Measurements from ENCODE around the gene SLC36A3.

Gene SLC36A3

DNA sequence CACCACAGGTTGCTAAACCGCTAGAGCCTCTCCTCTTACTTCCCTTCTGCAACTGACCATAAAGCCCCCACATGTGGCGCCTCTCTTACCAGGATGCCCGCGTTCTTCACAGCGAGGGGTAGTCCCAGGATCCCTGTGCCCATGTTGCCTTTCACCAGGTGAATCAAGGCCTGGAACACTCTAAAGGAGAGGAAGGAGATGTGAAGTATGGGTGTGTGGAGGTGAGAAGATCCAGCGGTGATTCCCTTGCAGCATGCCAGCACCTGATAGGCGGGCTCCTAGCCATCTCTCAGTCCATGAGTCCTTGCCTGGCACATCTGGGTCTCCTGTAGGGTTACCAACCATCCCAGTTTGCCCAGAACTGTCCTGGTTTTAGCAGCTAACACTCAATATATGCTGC is 40.5 kb upstream of the SLC36A3 start:
- no peak for DNase-seq (ENCODE audit: low spot score)
- POLR2A ChIA-PET (ENCODE audit: low non-redundant PET): no interaction called here
- H3K27ac ChIP-seq: no peak overlapping the region
- no peak for TF ChIP-seq CTCF (conservative IDR thresholded peaks at IDR 0.05; ENCODE audit: low read depth)
- CTCF ChIA-PET: interaction anchor here (0.6 kb wide), 1 partner anchor 40 kb away, joined by 3 read pairs; no protein-coding TSS in a partner anchor

- no peak for TF ChIP-seq CTCF (conservative IDR thresholded peaks at IDR 0.05; ENCODE audit: low read depth)
- no peak overlapping the region for H3K27ac ChIP-seq
- CTCF ChIA-PET: no interaction called here
- POLR2A ChIA-PET (ENCODE audit: low non-redundant PET): no interaction called here
- DNase-seq (ENCODE audit: low spot score): no peak
These were observed 36.4 kb upstream of the SLC36A3 start for GRCh38 chr5:151340004-151340403.

GRCh38 chr5:151338734-151339133 is 35.2 kb upstream of the SLC36A3 start:
- H3K27ac ChIP-seq: no peak overlapping the region
- ChIA-PET POLR2A (ENCODE audit: low non-redundant PET) (no interaction called here), CTCF (no interaction called here)
- DNase-seq (ENCODE audit: low spot score): no peak
- no peak for TF ChIP-seq CTCF (conservative IDR thresholded peaks at IDR 0.05; ENCODE audit: low read depth)

- ChIA-PET POLR2A (ENCODE audit: low non-redundant PET) (no interaction called here), CTCF (no interaction called here)
- TF ChIP-seq CTCF (conservative IDR thresholded peaks at IDR 0.05; ENCODE audit: low read depth): no peak
- H3K27ac ChIP-seq: no peak overlapping the region
- no peak for DNase-seq (ENCODE audit: low spot score)
These were observed 29.3 kb upstream of the SLC36A3 start for GRCh38 chr5:151332857-151333256.

- ChIA-PET CTCF (interaction anchor here (0.8 to 1.0 kb wide), 2 partner anchors 10 to 13 kb away, joined by 5 to 6 read pairs; no protein-coding TSS in a partner anchor), POLR2A (ENCODE audit: low non-redundant PET) (no interaction called here)
- no peak for TF ChIP-seq CTCF (conservative IDR thresholded peaks at IDR 0.05; ENCODE audit: low read depth)
- no peak overlapping the region for H3K27ac ChIP-seq
- DNase-seq (ENCODE audit: low spot score): no peak
These were observed 25.2 kb upstream of the SLC36A3 start for GRCh38 chr5:151328734-151329133.

DNA sequence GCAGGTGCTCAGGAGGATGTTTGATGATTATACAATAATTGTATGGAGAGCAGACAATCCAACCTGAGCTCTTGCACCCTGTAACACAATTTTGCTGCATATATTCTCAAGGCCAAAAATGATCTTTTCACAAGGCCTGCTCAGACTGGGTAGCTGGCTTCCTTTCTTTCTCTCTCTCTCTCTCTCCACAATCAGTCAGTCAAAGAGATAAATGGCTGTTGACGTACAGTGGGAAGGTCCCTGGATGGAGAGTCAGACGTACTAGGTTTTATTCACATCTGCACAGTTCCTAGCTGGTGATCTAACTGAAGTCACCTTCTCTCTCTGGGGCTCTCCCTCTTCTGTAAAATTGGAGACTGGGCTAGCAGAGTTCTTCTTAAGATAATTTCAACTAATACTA is 24.0 kb upstream of the SLC36A3 start:
- no peak for TF ChIP-seq CTCF (conservative IDR thresholded peaks at IDR 0.05; ENCODE audit: low read depth)
- ChIA-PET CTCF (no interaction called here), POLR2A (ENCODE audit: low non-redundant PET) (no interaction called here)
- DNase-seq (ENCODE audit: low spot score): no peak
- no peak overlapping the region for H3K27ac ChIP-seq

DNA sequence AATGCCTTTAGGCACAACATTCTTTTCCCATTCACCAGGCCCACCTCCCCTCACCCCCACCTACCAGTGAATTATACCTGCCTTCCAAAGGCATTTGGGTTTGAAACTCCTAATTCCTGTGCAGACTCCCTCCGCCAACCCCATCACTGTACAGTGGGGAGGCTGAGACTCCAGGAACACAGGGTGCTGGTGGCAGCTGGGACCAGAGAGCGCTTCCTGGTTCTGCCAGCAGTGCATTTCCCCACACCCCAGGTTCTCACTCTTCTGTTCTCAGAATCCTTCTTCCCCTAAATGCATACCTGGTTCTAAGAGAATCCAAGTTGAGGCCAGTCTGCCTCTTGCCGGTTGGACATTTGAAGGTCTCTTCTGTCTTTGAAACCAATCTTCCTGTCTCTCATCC is 22.7 kb upstream of the SLC36A3 start:
- CTCF ChIA-PET: interaction anchor here (1.5 kb wide), 1 partner anchor 10 kb away, joined by 3 read pairs; no protein-coding TSS in a partner anchor
- POLR2A ChIA-PET (ENCODE audit: low non-redundant PET): no interaction called here
- TF ChIP-seq CTCF (conservative IDR thresholded peaks at IDR 0.05; ENCODE audit: low read depth): no peak
- no peak for DNase-seq (ENCODE audit: low spot score)
- no peak overlapping the region for H3K27ac ChIP-seq

All from RWPE1 (cell line).